Naive thymus-derived CD8-positive, alpha-beta T cell (primary cell): ENCODE measurements around the gene BHLHE40. TPM values are rescaled to one million over a fixed set of nuclear protein-coding genes. Genes with fewer than 3 reads are reported as not detected.
A peak's percentile ranks its signal among the peaks of the same experiment; 100 is the strongest.
"Not testable (repeated sequence)": the region's sequence is repeated elsewhere in the genome, so short reads cannot be mapped to it uniquely, and the experiment has no call there.

Source experiments
- ATAC-seq, 2 donors: fragments of 150-1000 bp; cut with Tn5 transposase in 1 of 2; sonication (Bioruptor Pico), chemical (Tn5 transposase) in 1 of 2; 1 replicate in 1 of 2; 2 replicates in 1 of 2; pipeline ENCODE4 v1.10.0; 2021; ENCODE audit warnings: mild to moderate bottlenecking in 2 of 2, moderate library complexity in 2 of 2
- POLR2A ChIA-PET: fragments of 350-600 bp; sonication (Branson Sonifier 250); formaldehyde crosslinking; loops from one replicate; lab custom pipeline; 2021; ENCODE audit warnings: antibody characterized with exemption; lab: Charles Lee
- DNase-seq, 10 donors: peaks; one replicate each; pipeline versions ENCODE4 v3.0.0 to v3.0.0-alpha.2; 2020 to 2022
- H3K27ac Mint-ChIP-seq, 10 donors: one replicate each; pipeline ENCODE4 v1.8.0; 2020 to 2022; ENCODE audit warnings: mild to moderate bottlenecking in 10 of 10, mixed read lengths in 10 of 10, moderate library complexity in 4 of 10, inconsistent platforms in 1 of 10
- H3K27me3 Mint-ChIP-seq, 5 donors: one replicate each; pipeline ENCODE4 v1.8.0; 2021 to 2022; ENCODE audit warnings: mixed read lengths in 5 of 5
- H3K36me3 Mint-ChIP-seq, 3 donors: one replicate each; pipeline ENCODE4 v1.8.0; 2020 to 2022; ENCODE audit warnings: mixed read lengths in 3 of 3, mild to moderate bottlenecking in 2 of 3, inconsistent platforms in 1 of 3
- H3K4me1 Mint-ChIP-seq, 4 donors: one replicate each; pipeline ENCODE4 v1.8.0; 2021 to 2022; ENCODE audit warnings: mixed read lengths in 4 of 4
- H3K4me3 Mint-ChIP-seq, 10 donors: one replicate each; pipeline ENCODE4 v1.8.0; 2020 to 2022; ENCODE audit warnings: mild to moderate bottlenecking in 10 of 10, mixed read lengths in 10 of 10, moderate library complexity in 6 of 10, inconsistent platforms in 1 of 10
- H3K9me3 Mint-ChIP-seq, 9 donors: one replicate each; pipeline ENCODE4 v1.8.0; 2020 to 2022; ENCODE audit warnings: mixed read lengths in 9 of 9, mild to moderate bottlenecking in 3 of 9, inconsistent platforms in 1 of 9, moderate library complexity in 1 of 9
- polyA plus RNA-seq, 3 donors: library from polyadenylated mRNA; unstranded; fragments of 300-500 nt; fragmentation: Illumina TruSeq; gene quantifications; one replicate each; pipeline ENCODE4 v1.2.3, GENCODE V29; 2021
- total RNA-seq, 8 experiments: library from RNA in 2 of 8; stranded (reverse) in 2 of 8; gene quantifications; one replicate each; pipeline ENCODE4 v1.2.3 and lab custom pipeline; 2021 to 2026

Gene BHLHE40
- total and polyA plus RNA-seq, 5 experiments from 2014 or later: 1.1 to 10.0 (median 4.5) TPM

- peaks cover 10 to 54% (median 28%) of the 10 kb centered on the region in 9 donors for H3K9me3 Mint-ChIP-seq
- POLR2A ChIA-PET: interaction anchor here (0.9 to 1.1 kb wide), 2 partner anchors 11 to 13 kb away, joined by 3 to 4 read pairs; partner anchors contain the start of gene BHLHE40
- H3K27me3 Mint-ChIP-seq, ATAC-seq: not testable (repeated sequence)
- peak overlapping the region in 9 of 10 donors; percentile 49 to 88 (median 79) for H3K27ac Mint-ChIP-seq
- peak in 4 of 10 donors; percentile 46 to 70 (median 49) for DNase-seq
- H3K4me3 Mint-ChIP-seq: peak overlapping the region in 9 of 10 donors; percentile 0 to 54 (median 42)
- peaks cover 0 to 36% (median 21%) of the 10 kb centered on the region in 3 donors for H3K36me3 Mint-ChIP-seq
- H3K4me1 Mint-ChIP-seq: peaks cover 12 to 22% (median 18%) of the 10 kb centered on the region in 4 donors
These were observed 13.2 kb upstream of the BHLHE40 start for GRCh38 chr3:4966006-4966405.

- H3K27me3 Mint-ChIP-seq, ATAC-seq, POLR2A ChIA-PET, H3K27ac Mint-ChIP-seq, DNase-seq: not testable (repeated sequence)
- Mint-ChIP-seq H3K4me1 (peaks cover 12 to 22% (median 18%) of the 10 kb centered on the region in 4 donors), H3K36me3 (peaks cover 0 to 36% (median 21%) of the 10 kb centered on the region in 3 donors), H3K4me3 (peak overlapping the region in 1 of 10 donors; percentile 22), H3K9me3 (peaks cover 10 to 54% (median 28%) of the 10 kb centered on the region in 9 donors)
These were observed 11.6 kb upstream of the BHLHE40 start for GRCh38 chr3:4967683-4968082.

- ATAC-seq, DNase-seq, H3K4me3 Mint-ChIP-seq, POLR2A ChIA-PET, H3K27me3 Mint-ChIP-seq, H3K27ac Mint-ChIP-seq: not testable (repeated sequence)
- Mint-ChIP-seq H3K36me3 (peaks cover 0 to 30% (median 16%) of the 10 kb centered on the region in 3 donors), H3K4me1 (peaks cover 7 to 24% (median 10%) of the 10 kb centered on the region in 4 donors), H3K9me3 (peaks cover 7 to 38% (median 26%) of the 10 kb centered on the region in 9 donors)
These were observed 7.8 kb upstream of the BHLHE40 start for GRCh38 chr3:4971437-4971836.

- Mint-ChIP-seq H3K9me3 (peaks cover 6 to 34% (median 22%) of the 10 kb centered on the region in 9 donors), H3K27ac (no peak overlapping the region), H3K27me3 (no peaks in the 10 kb centered on the region), H3K4me1 (peaks cover 6 to 24% (median 10%) of the 10 kb centered on the region in 4 donors), H3K36me3 (peaks cover 0 to 27% (median 14%) of the 10 kb centered on the region in 3 donors), H3K4me3 (no peak overlapping the region)
- no peak for DNase-seq
- POLR2A ChIA-PET: no interaction called here
- ATAC-seq: no peak
These were observed 7.4 kb upstream of the BHLHE40 start for GRCh38 chr3:4971838-4972237.

- no peaks in the 10 kb centered on the region for H3K27me3 Mint-ChIP-seq
- H3K4me1 Mint-ChIP-seq: peaks cover 4 to 34% (median 16%) of the 10 kb centered on the region in 4 donors
- no peak for DNase-seq
- peaks cover 0 to 17% (median 8%) of the 10 kb centered on the region in 3 donors for H3K36me3 Mint-ChIP-seq
- POLR2A ChIA-PET: no interaction called here
- H3K27ac Mint-ChIP-seq: peak overlapping the region in 4 of 10 donors; percentile 1 to 53 (median 20)
- peaks cover 2 to 23% (median 11%) of the 10 kb centered on the region in 9 donors for H3K9me3 Mint-ChIP-seq
- peak overlapping the region in 1 of 10 donors; percentile 22 for H3K4me3 Mint-ChIP-seq
- ATAC-seq: no peak
These were observed 6.3 kb upstream of the BHLHE40 start for GRCh38 chr3:4972652-4973643.

- peaks cover 4 to 34% (median 17%) of the 10 kb centered on the region in 4 donors for H3K4me1 Mint-ChIP-seq
- no peak overlapping the region for H3K4me3 Mint-ChIP-seq
- no peak for DNase-seq
- ATAC-seq: no peak
- H3K36me3 Mint-ChIP-seq: peaks cover 0 to 9% (median 0%) of the 10 kb centered on the region in 3 donors
- no peaks in the 10 kb centered on the region for H3K27me3 Mint-ChIP-seq
- H3K9me3 Mint-ChIP-seq: peaks cover 0 to 11% (median 2%) of the 10 kb centered on the region in 9 donors
- POLR2A ChIA-PET: no interaction called here
- peak overlapping the region in 1 of 10 donors; percentile 20 for H3K27ac Mint-ChIP-seq
These were observed 5.1 kb upstream of the BHLHE40 start for GRCh38 chr3:4974154-4974553.

- no peak for DNase-seq
- Mint-ChIP-seq H3K9me3 (no peaks in the 10 kb centered on the region), H3K36me3 (peaks cover 0 to under 1% (median 0%) of the 10 kb centered on the region in 3 donors), H3K27me3 (no peaks in the 10 kb centered on the region), H3K27ac (peak overlapping the region in 6 of 10 donors; percentile 3 to 100 (median 61)), H3K4me3 (no peak overlapping the region), H3K4me1 (peaks cover 8 to 45% (median 29%) of the 10 kb centered on the region in 4 donors)
- ATAC-seq: no peak
- POLR2A ChIA-PET: interaction anchor here (1.0 kb wide), 1 partner anchor 144 kb away, joined by 3 read pairs; no protein-coding TSS in a partner anchor
These were observed 3.1 kb upstream of the BHLHE40 start for GRCh38 chr3:4976109-4976508.

GRCh38 chr3:4977001-4977852, 2.0 kb upstream of the BHLHE40 start:
- ATAC-seq (peak; percentile 17 to 19), DNase-seq (peak in 6 of 10 donors; percentile 34 to 65 (median 51))
- Mint-ChIP-seq H3K4me1 (peaks cover 16 to 57% (median 40%) of the 10 kb centered on the region in 4 donors), H3K36me3 (peaks cover 0 to 9% (median 0%) of the 10 kb centered on the region in 3 donors), H3K4me3 (peak overlapping the region; percentile 80 to 97 (median 92)), H3K9me3 (no peaks in the 10 kb centered on the region), H3K27me3 (no peaks in the 10 kb centered on the region), H3K27ac (peak overlapping the region; percentile 75 to 100 (median 92))
- POLR2A ChIA-PET: interaction anchor here (0.6 to 1.7 kb wide), 7 partner anchors 10 to 227 kb away, joined by 3 to 6 read pairs (median 3); no protein-coding TSS in a partner anchor

- POLR2A ChIA-PET: interaction anchor here (0.6 to 1.7 kb wide), 6 partner anchors 9 to 227 kb away, joined by 3 to 6 read pairs (median 3); no protein-coding TSS in a partner anchor
- peaks cover 16 to 62% (median 41%) of the 10 kb centered on the region in 4 donors for H3K4me1 Mint-ChIP-seq
- peaks cover 0 to 15% (median 0%) of the 10 kb centered on the region in 3 donors for H3K36me3 Mint-ChIP-seq
- DNase-seq (peak in 3 of 10 donors; percentile 17 to 56 (median 48)), ATAC-seq (peak; percentile 19 to 34)
- peak overlapping the region; percentile 75 to 100 (median 92) for H3K27ac Mint-ChIP-seq
- no peaks in the 10 kb centered on the region for H3K27me3 Mint-ChIP-seq
- H3K4me3 Mint-ChIP-seq: peak overlapping the region; percentile 80 to 97 (median 92)
- no peaks in the 10 kb centered on the region for H3K9me3 Mint-ChIP-seq
These were observed 1.4 kb upstream of the BHLHE40 start for GRCh38 chr3:4977853-4978203.

GRCh38 chr3:4978204-4978965, 852 bp upstream of the BHLHE40 start:
- no peaks in the 10 kb centered on the region for H3K27me3 Mint-ChIP-seq
- H3K9me3 Mint-ChIP-seq: no peaks in the 10 kb centered on the region
- peaks cover 0 to 19% (median 2%) of the 10 kb centered on the region in 3 donors for H3K36me3 Mint-ChIP-seq
- ATAC-seq (peak; percentile 50 to 60), DNase-seq (peak in 9 of 10 donors; percentile 33 to 73 (median 48))
- peak overlapping the region; percentile 80 to 97 (median 92) for H3K4me3 Mint-ChIP-seq
- peak overlapping the region; percentile 84 to 100 (median 92) for H3K27ac Mint-ChIP-seq
- POLR2A ChIA-PET: interaction anchor here (0.5 to 1.7 kb wide), 11 partner anchors 9 to 157 kb away, joined by 3 to 6 read pairs (median 4); no protein-coding TSS in a partner anchor
- peaks cover 17 to 62% (median 44%) of the 10 kb centered on the region in 4 donors for H3K4me1 Mint-ChIP-seq
